PFSK-1 (cell line): Measurements from ENCODE around the gene TOX2.

Experiments
- FOXP2 ChIP-seq: optimal IDR thresholded peaks from 2 replicates; pipeline ENCODE3; 2011; ENCODE audit warnings: borderline replicate concordance, control low read depth, inconsistent platforms; ENCODE audit not compliant: insufficient read depth; ENCODE audit errors: extremely low read length, extremely low read depth
- POLR2AphosphoS5 ChIP-seq: IDR thresholded peaks from 2 replicates; pipeline ENCODE4 v1.6.1; 2012; ENCODE audit warnings: low read depth, mild to moderate bottlenecking, control low read depth, low read length, moderate library complexity
- REST ChIP-seq, 2 experiments: IDR thresholded peaks; 2 replicates each; pipeline versions ENCODE4 v1.6.1 to v1.8.0; 2011 to 2012; ENCODE audit warnings: low read depth in 2 of 2, low read length in 2 of 2, control low read depth in 1 of 2, inconsistent platforms in 1 of 2, mild to moderate bottlenecking in 1 of 2, moderate library complexity in 1 of 2; ENCODE audit not compliant: insufficient read depth in 1 of 2
- TAF1 ChIP-seq: IDR thresholded peaks from 2 replicates; pipeline ENCODE4 v1.6.1; 2012; ENCODE audit warnings: low read length, control low read depth, borderline replicate concordance; ENCODE audit not compliant: insufficient read depth

GRCh38 chr20:44118185-44119033 lies 203.8 kb downstream of the TOX2 start:
- TF ChIP-seq POLR2AphosphoS5 = no peak
- TF ChIP-seq REST (IDR thresholded peaks at IDR 0.05; ENCODE audit: insufficient read depth in 1 of 2, low read depth in 2 of 2, low read length in 2 of 2) = no peak
- TF ChIP-seq TAF1 = no peak
- TF ChIP-seq FOXP2 = no peak
